Adrenal gland (tissue), 12 donors: ENCODE results near the gene CXCR5. TPM values are rescaled to one million over a fixed set of nuclear protein-coding genes. Genes with fewer than 3 reads are reported as not detected.

Experiments used
- DNase-seq, 7 donors: peaks; one replicate each; pipeline ENCODE4 v3.0.0-alpha.2; 2019 to 2020
- H3K27ac ChIP-seq, 5 donors: fragments of 200-600 bp; sonication (generic) in 4 of 5; 1 replicate in 3 of 5; 2 replicates in 2 of 5; pipeline versions ENCODE4 v1.5.1 to v1.8.0; 2016 to 2020; ENCODE audit warnings: mild to moderate bottlenecking in 1 of 5
- H3K27me3 ChIP-seq: fragments of 200-600 bp; 2 replicates; pipeline ENCODE4 v1.8.0; 2021
- H3K36me3 ChIP-seq, 2 donors: fragments of 200-600 bp; replicated peaks in 1 of 2; 1 replicate in 1 of 2; 2 replicates in 1 of 2; pipeline versions ENCODE4 v1.5.1 to v1.8.0; 2018 to 2022
- H3K4me1 ChIP-seq, 2 donors: fragments of 200-600 bp; replicated peaks in 1 of 2; 1 replicate in 1 of 2; 2 replicates in 1 of 2; pipeline versions ENCODE4 v1.5.1 to v1.8.0; 2018 to 2021
- H3K4me3 ChIP-seq, 4 donors: fragments of 200-600 bp; sonication (generic) in 3 of 4; one replicate each; pipeline ENCODE4 v1.5.1; 2016 to 2018
- H3K9me3 ChIP-seq, 3 donors: fragments of 200-600 bp; sonication (generic) in 1 of 3; replicated peaks in 1 of 3; 1 replicate in 2 of 3; 2 replicates in 1 of 3; pipeline versions ENCODE4 v1.5.1 to v1.8.0; 2016 to 2021
- CTCF ChIP-seq, 6 experiments: fragments of 450-650 bp in 4 of 6; fragments of 200-600 bp in 2 of 6; sonication (generic) in 1 of 6; IDR thresholded peaks; 1 replicate in 5 of 6; 2 replicates in 1 of 6; pipeline versions ENCODE4 v1.5.1 to v1.8.0; 2016 to 2021; ENCODE audit warnings: antibody characterized with exemption in 6 of 6, mild to moderate bottlenecking in 2 of 6, moderate library complexity in 1 of 6
- POLR2A ChIP-seq, 2 donors: fragments of 450-650 bp; IDR thresholded peaks; one replicate each; pipeline ENCODE4 v1.6.1; 2017; ENCODE audit warnings: antibody characterized with exemption in 2 of 2, mild to moderate bottlenecking in 2 of 2, moderate library complexity in 1 of 2
- WGBS, 4 donors: extraction: QIAGEN DNeasy Blood & Tissue Kit in 2 of 4; methylation state at CpG; one replicate each; pipeline versions ENCODE4 v1.1.5 to v1.1.7; 2013 to 2017; 5-methylcytosine and 5-hydroxymethylcytosine counted together
- intact Hi-C, 2 donors: fragments of 100-400 bp; cut with DNase I; formaldehyde crosslinking; loops; one replicate each; pipeline versions ENCODE4 v1.14.1 to v1.15.0; 2022 to 2023
- polyA plus RNA-seq, 3 donors: library from polyadenylated mRNA; stranded (reverse); fragments of 200-250 nt in 2 of 3; fragments of 350-450 nt in 1 of 3; fragmentation: Illumina TruSeq in 1 of 3; extraction: RNeasy Lipid Tissue Mini Kit (QIAGEN cat#74804) in 1 of 3; gene quantifications; one replicate each; pipeline ENCODE4 v1.2.3, GENCODE V29; 2013 to 2014
- total RNA-seq, 9 donors: library from RNA; depleted of rRNA in 4 of 9; stranded (reverse); fragments of >200 nt in 4 of 9; fragments of 120-200 nt in 1 of 9; fragmentation: NEBNext Ultra II Directional in 1 of 9; extraction: Animal tissue kit (Norgen Biotek cat#: 25700) in 1 of 9; gene quantifications; one replicate each; pipeline versions ENCODE4 v1.1.0 to v1.2.4, GENCODE V29; 2013 to 2023
- donor health status: healthy with polysubstance abuse.
- donor health status: Bipolar disorder and iron deficiency.
- donor health status: DM: yes; HTN: yes; CAD: no.
- donor health status: DM: no; HTN: no; CAD: no.
- donor health status: DM: no; HTN: no; CAD: no.
- donor health status: DM: yes; HTN: yes; CAD: no.

The CXCR5 gene
- total and polyA plus RNA-seq, 12 donors: 0.04 to 0.27 (median 0.14) TPM; not detected in 6

DNA sequence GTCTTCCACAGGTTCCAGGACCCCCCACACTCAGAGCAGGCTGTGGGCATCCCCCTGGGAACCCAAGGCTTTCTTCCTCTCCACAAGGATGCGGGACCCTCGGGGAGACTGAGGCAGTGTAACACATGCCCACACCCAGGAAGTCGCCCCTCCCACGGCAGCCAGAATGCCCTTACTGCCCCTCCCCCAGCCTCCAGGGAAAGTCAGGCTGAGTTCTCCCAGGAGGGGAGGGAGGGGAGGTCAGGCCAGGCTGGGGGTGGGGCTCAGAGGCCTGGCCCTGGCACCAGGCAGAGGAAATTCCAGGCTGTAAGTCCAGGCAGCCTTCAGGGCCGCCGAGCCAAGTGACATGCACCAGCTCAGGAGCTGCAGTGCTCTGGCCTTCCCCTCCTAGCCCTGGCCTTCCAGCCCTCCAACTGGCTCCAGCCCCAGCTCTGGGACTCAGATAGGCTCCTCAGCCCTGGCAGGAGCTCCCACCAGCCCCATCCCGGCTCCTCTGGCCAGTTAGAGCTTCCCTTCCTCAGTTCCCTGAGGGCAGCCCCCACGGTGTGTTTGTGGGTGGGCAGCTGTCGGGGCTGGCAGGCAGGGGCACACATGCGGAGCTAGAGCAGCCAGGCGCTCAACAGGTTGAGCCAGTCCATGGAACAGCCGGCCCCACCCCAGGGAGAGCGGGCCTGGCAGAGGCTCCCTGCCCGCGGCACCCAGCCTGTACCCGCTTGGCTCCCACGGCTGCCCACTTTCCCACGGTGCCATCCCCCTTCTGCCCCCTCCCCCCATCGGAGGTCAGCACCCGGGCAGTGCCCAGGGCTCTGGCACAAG lies 38.4 kb downstream of the CXCR5 start:
- 14 to 16% methylated on average over 20 of the region's 20 CpGs; no CpG with 5 or more reads in 2 of the 4 donors for WGBS, 4 donors
- intact Hi-C loops: no loop called here

GRCh38 chr11:118922745-118923627 lies 39.3 kb downstream of the CXCR5 start:
- 18 to 39% (median 31%) methylated on average over 2 to 9 of the region's 9 CpGs for WGBS, 4 donors
- Histone ChIP-seq H3K36me3 (no peaks in the 10 kb centered on the region), H3K4me3 (peak overlapping the region in 3 of 4 donors; percentile 35 to 89 (median 80)), H3K9me3 (no peaks in the 10 kb centered on the region), H3K27ac (peak overlapping the region; percentile 87 to 98 (median 97)), H3K27me3 (no peaks in the 10 kb centered on the region), H3K4me1 (peaks cover 61 to 65% of the 10 kb centered on the region in 2 donors)
- TF ChIP-seq CTCF (IDR thresholded peaks at IDR 0.05) (no peak), POLR2A (IDR thresholded peaks at IDR 0.05) (no peak)
- peak in 3 of 7 donors; percentile 28 to 34 (median 32) for DNase-seq
- intact Hi-C loops: no loop called here

More for the DNA sequence above, 38.4 kb downstream of the CXCR5 start:
- Histone ChIP-seq H3K4me1 (peaks cover 65 to 67% of the 10 kb centered on the region in 2 donors), H3K4me3 (peak overlapping the region in 2 of 4 donors; percentile 80 to 89), H3K27me3 (no peaks in the 10 kb centered on the region), H3K27ac (peak overlapping the region; percentile 87 to 98 (median 97)), H3K36me3 (no peaks in the 10 kb centered on the region), H3K9me3 (no peaks in the 10 kb centered on the region)
- DNase-seq: peak; percentile 91 to 98 (median 97)
- peak; percentile 63 to 97 for TF ChIP-seq POLR2A (IDR thresholded peaks at IDR 0.05)
- TF ChIP-seq CTCF (IDR thresholded peaks at IDR 0.05): no peak

DNA sequence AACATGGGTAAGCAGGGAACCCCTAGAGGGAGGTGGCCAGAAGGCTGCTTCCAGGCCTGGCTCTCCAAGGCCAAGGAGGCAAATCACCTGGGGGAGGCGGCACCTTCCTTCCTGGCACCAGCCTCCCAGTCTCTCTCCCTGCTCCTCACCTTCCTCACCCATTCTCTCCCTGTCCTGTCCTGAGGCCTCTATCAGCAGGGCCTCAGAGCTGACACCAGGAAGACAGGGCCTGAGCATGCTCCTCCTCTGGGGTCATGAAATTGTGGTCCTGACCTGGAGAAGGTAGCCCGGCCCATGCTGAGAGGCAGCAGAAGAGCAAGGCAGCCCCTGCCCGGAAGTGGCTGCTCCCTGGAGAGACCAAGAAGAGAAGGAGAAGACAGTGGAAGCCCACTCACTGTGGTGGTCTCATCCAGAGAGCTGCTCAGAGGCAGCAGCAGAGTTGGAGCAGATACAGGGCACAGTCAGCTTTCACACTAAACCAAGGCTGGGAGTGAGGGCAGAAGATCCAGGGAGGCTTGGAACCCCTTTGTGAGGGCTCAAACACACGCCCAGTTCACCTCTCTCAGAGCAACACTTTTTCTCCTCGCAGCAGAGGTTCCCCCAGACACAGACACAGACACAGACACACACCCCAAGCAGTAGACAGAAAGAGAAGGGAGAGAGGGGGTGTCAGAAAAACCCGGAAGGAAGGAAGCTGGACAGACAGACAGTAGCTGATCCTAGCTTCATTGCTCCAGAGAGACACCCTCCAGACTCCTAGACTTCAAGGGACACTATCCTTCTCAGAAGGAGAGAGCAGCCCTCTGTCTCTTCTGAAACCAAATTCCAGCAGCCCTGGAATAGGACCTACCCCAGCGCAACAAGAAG lies 40.3 kb downstream of the CXCR5 start:
- H3K4me3 ChIP-seq: peak overlapping the region; percentile 74 to 96 (median 84)
- DNase-seq: no peak
- TF ChIP-seq POLR2A (IDR thresholded peaks at IDR 0.05) (no peak), CTCF (IDR thresholded peaks at IDR 0.05) (no peak)
- WGBS, 4 donors: 4 to 11% (median 7%) methylated on average over 4 to 7 of the region's 7 CpGs
- no peaks in the 10 kb centered on the region for H3K9me3 ChIP-seq
- peaks cover 52 to 57% of the 10 kb centered on the region in 2 donors for H3K4me1 ChIP-seq
- intact Hi-C loops: loop anchor here in 1 of 2 donors (2.0 kb wide), 1 partner anchor 13 kb away; no protein-coding TSS in a partner anchor
- peak overlapping the region; percentile 87 to 98 (median 97) for H3K27ac ChIP-seq
- H3K36me3 ChIP-seq: no peaks in the 10 kb centered on the region
- H3K27me3 ChIP-seq: no peaks in the 10 kb centered on the region
